Measurements from ENCODE around the gene BNIP5. TPM values are rescaled to one million over a fixed set of nuclear protein-coding genes. Genes with fewer than 3 reads are reported as not detected.

BNIP5 gene
- total RNA-seq, 1 experiment from 2014 or later = not detected

DNA sequence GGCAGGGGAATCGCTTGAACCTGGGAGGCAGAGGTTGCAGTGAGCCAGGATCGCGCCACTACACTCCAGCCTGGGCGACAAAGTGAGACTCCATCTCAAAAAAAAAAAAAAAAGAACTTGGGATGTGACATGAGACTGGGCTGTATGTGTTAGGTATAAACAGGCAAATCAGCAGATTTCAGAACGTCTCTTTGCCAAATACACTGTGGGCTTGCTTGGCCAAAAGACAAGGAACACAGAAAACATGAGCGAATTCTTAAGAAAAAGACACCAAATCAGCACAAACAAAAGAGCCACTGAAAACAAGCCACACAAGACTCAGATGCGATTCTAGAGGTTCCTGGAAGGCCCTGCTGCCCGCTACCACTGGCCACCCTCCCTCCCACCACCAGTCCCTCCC lies 38.3 kb upstream of the BNIP5 start:
- CTCF ChIA-PET = no interaction called here
- BruUV-seq (replicated peaks) = no TSS peak
- Histone ChIP-seq H3K36me3 (ENCODE audit: insufficient read depth, low read length, poor library complexity, severe bottlenecking) (no peaks in the 10 kb centered on the region), H3K4me1 (ENCODE audit: insufficient read depth, low read length, poor library complexity, severe bottlenecking) (no peaks in the 10 kb centered on the region), H3K4me3 (ENCODE audit: low read depth, low read length, poor library complexity, severe bottlenecking) (no peak overlapping the region), H3K9me3 (ENCODE audit: low read depth, low read length, poor library complexity, severe bottlenecking) (no peaks in the 10 kb centered on the region), H3K27ac (ENCODE audit: low read depth, low read length, poor library complexity, severe bottlenecking) (no peak overlapping the region), H3K27me3 (replicated peaks; ENCODE audit: insufficient read depth, low read depth, low read length, poor library complexity) (no peaks in the 10 kb centered on the region)
- DNase-seq (ENCODE audit: low spot score) = no peak
- intact Hi-C loops (cut with micrococcal nuclease; ENCODE audit: unreplicated experiment) = no loop called here
- POLR2A ChIA-PET (ENCODE audit: low non-redundant PET) = no interaction called here
- TF ChIP-seq EZH2 (IDR thresholded peaks at IDR 0.05; ENCODE audit: borderline replicate concordance, low read depth, low read length, poor library complexity, severe bottlenecking) = no peak
- TF ChIP-seq, protein P1, sequence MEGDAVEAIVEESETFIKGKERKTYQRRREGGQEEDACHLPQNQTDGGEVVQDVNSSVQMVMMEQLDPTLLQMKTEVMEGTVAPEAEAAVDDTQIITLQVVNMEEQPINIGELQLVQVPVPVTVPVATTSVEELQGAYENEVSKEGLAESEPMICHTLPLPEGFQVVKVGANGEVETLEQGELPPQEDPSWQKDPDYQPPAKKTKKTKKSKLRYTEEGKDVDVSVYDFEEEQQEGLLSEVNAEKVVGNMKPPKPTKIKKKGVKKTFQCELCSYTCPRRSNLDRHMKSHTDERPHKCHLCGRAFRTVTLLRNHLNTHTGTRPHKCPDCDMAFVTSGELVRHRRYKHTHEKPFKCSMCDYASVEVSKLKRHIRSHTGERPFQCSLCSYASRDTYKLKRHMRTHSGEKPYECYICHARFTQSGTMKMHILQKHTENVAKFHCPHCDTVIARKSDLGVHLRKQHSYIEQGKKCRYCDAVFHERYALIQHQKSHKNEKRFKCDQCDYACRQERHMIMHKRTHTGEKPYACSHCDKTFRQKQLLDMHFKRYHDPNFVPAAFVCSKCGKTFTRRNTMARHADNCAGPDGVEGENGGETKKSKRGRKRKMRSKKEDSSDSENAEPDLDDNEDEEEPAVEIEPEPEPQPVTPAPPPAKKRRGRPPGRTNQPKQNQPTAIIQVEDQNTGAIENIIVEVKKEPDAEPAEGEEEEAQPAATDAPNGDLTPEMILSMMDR (conservative IDR thresholded peaks at IDR 0.05; ENCODE audit: low read depth, low read length) = no peak

DNA sequence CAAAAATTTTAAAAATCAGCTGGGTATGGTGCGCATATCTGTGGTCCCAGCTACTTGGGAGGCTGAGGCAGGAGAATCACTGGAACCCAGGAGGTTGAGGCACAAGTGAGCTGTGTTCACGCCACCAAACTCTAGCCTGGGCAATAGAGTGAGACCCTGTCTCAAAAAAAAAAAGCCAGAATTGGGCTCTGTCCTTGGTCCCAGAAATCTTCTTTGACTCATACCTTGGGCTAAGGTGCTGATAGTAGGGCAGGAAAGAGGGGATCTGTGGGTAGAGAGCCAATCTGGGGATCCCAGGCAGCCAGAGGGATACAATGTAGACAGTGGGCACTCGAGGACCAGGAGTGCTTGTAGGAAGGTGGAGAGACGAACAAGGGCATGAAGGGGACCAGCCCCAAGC lies 37.5 kb upstream of the BNIP5 start:
- Histone ChIP-seq H3K9me3 (ENCODE audit: low read depth, low read length, poor library complexity, severe bottlenecking) (no peaks in the 10 kb centered on the region), H3K4me1 (ENCODE audit: insufficient read depth, low read length, poor library complexity, severe bottlenecking) (no peaks in the 10 kb centered on the region), H3K27me3 (replicated peaks; ENCODE audit: insufficient read depth, low read depth, low read length, poor library complexity) (no peaks in the 10 kb centered on the region), H3K4me3 (ENCODE audit: low read depth, low read length, poor library complexity, severe bottlenecking) (no peak overlapping the region), H3K27ac (ENCODE audit: low read depth, low read length, poor library complexity, severe bottlenecking) (no peak overlapping the region), H3K36me3 (ENCODE audit: insufficient read depth, low read length, poor library complexity, severe bottlenecking) (no peaks in the 10 kb centered on the region)
- no peak for TF ChIP-seq EZH2 (IDR thresholded peaks at IDR 0.05; ENCODE audit: borderline replicate concordance, low read depth, low read length, poor library complexity, severe bottlenecking)
- TF ChIP-seq, protein P1 (conservative IDR thresholded peaks at IDR 0.05; ENCODE audit: low read depth, low read length) = no peak
- ChIA-PET POLR2A (ENCODE audit: low non-redundant PET) (interaction anchor here (0.5 kb wide), 1 partner anchor 14 kb away, joined by 4 read pairs; no protein-coding TSS in a partner anchor), CTCF (no interaction called here)
- DNase-seq (ENCODE audit: low spot score) = no peak
- no TSS peak for BruUV-seq (replicated peaks)
- intact Hi-C loops (cut with micrococcal nuclease; ENCODE audit: unreplicated experiment) = no loop called here

DNA sequence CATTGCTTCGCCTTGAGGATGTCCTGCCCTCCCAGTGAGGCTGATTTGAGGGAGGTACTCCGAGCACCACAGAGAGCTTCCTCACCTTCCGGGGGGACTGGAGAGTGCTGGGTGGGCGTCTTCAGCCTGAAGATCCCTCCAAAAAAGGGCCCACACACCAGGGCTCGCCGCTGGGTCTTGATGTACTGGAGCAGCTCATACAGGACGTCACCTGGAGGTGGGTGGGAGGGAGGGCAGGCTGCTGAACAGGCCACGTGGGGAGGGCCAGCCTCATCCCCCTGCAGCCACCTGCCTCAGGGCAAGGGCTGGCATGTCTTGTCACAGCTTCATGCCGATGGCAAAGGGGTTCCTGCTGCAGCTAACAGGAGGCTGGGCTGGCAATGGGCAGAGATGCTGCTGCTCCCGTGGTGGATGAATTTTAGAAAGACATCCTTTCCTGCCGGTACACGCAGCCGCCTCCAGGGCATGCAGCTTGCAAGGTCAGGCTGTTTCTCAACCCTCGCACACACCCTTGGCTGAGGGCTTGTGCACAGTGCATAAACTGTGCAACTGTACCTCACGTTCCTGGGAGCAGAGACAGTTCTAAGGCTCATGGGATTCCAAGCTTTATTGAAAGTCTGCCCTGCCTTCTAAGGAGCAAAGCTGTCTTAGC lies 36.8 kb upstream of the BNIP5 start:
- intact Hi-C loops (cut with micrococcal nuclease; ENCODE audit: unreplicated experiment) = no loop called here
- no peak for TF ChIP-seq EZH2 (IDR thresholded peaks at IDR 0.05; ENCODE audit: borderline replicate concordance, low read depth, low read length, poor library complexity, severe bottlenecking)
- TF ChIP-seq, protein P1 (conservative IDR thresholded peaks at IDR 0.05; ENCODE audit: low read depth, low read length) = no peak

More for the DNA sequence above, 36.8 kb upstream of the BNIP5 start:
- H3K36me3 ChIP-seq (ENCODE audit: insufficient read depth, low read length, poor library complexity, severe bottlenecking) = no peaks in the 10 kb centered on the region
- no peaks in the 10 kb centered on the region for H3K9me3 ChIP-seq (ENCODE audit: low read depth, low read length, poor library complexity, severe bottlenecking)
- POLR2A ChIA-PET (ENCODE audit: low non-redundant PET) = interaction anchor here (0.6 kb wide), 1 partner anchor 115 kb away, joined by 3 read pairs; no protein-coding TSS in a partner anchor
- H3K27me3 ChIP-seq (replicated peaks; ENCODE audit: insufficient read depth, low read depth, low read length, poor library complexity) = no peaks in the 10 kb centered on the region
- BruUV-seq (replicated peaks) = no TSS peak
- H3K27ac ChIP-seq (ENCODE audit: low read depth, low read length, poor library complexity, severe bottlenecking) = no peak overlapping the region
- no peaks in the 10 kb centered on the region for H3K4me1 ChIP-seq (ENCODE audit: insufficient read depth, low read length, poor library complexity, severe bottlenecking)
- DNase-seq (ENCODE audit: low spot score) = no peak
- H3K4me3 ChIP-seq (ENCODE audit: low read depth, low read length, poor library complexity, severe bottlenecking) = no peak overlapping the region
- CTCF ChIA-PET = no interaction called here
